HG03066 (cell line): Measurements from ENCODE around the gene LRRC28.

Experiments used
- ATAC-seq: cut with Tn5 transposase; IDR thresholded peaks from one replicate; pipeline ENCODE4 v1.9.1; 2021; ENCODE audit warnings: low read depth; ENCODE audit not compliant: unreplicated experiment

LRRC28 gene

DNA sequence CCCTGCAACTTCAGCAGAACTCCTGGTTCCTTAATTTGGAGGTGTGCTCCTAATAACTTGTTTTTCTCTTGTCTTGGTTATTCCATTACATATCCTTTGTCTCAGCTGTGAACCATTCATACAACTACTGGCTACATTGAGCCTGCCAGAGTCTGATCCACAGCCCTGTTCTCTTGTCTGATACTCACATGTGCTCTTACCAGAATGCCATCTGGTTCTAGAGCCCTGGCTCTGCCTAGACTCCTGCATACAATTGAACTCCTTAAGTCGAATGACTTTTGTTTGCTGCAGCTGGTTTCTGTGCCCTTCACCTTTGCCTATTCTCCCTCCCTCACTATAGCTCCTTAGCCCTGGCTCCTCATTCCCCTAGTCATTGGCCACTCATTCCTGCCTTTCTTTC lies 85.5 kb downstream of the LRRC28 start:
- no peak for ATAC-seq

GRCh38 chr15:99340347-99340746 lies 89.1 kb downstream of the LRRC28 start:
- no peak for ATAC-seq

DNA sequence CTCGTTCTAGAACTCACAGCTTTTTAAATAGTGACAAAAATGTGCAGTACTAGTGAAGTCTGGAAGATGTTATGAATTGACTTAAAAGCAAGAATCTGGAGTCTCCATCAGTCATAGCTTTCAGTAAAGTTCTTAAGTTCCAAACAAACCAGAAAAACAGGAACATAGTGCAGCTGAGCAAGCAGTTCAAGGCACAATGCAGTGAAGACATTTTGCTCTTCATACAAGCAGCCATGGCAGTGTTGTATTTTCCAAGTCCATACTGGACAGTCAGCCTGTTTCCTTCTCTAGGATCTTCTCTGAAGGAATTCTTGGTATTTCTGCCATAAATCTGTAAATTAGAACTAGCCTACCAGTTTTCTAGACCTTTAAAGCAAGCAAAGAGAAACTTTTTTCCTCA lies 90.5 kb downstream of the LRRC28 start:
- ATAC-seq, result no peak

GRCh38 chr15:99343208-99343607 lies 91.9 kb downstream of the LRRC28 start:
- ATAC-seq, result no peak

DNA sequence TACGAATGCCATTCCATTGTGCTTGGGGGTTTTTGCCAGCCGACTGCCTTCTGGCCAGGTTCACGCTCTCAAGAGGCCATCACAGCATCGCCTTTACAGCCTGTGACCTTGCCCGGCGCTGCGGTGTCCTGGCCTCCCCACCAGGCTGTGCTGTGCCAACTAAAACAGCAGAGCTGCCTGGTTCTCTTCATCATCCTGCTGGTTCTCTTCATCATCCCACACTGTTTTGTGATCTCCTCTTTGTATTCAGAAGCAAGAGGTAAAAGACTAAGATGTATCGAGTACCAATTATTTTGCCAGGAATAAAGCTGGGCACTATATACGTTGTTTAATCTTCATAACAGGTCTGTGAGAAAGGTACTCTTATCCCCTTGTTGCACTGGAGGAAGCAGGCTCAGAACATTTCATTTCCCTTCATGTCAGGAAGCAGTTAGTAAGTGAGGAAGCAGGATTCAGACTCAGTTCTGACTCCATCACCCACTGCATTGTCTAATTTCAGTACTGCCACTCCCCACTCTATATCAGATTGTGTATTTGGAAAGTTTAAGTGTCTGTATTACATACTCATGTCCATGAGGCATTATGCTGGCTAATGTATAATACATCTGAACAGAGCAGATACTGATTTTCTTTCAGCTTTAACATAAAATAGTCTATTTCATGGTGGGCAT lies 92.7 kb downstream of the LRRC28 start:
- ATAC-seq, result no peak

DNA sequence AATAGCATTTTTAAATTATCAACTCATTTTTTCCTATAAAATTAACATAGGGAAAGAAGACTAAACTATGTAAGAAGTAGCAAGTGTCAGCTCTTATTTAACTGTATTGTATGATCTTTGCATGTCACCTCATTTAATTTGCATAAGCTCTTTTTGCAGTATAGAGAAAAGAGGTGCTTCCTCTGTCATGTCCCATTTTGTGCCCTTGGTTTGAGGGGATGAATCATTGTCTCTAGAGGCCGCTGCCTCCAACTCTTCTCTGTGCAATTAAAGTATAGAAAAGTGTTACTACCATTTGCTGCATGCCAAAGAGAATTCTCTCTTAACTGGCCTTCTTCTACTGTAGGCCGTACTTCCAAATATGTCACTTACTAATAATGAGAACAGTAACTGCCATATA lies 93.4 kb downstream of the LRRC28 start:
- ATAC-seq, result no peak

- no peak for ATAC-seq
Measured at GRCh38 chr15:99345242-99345641, 94.0 kb downstream of the LRRC28 start.

- no peak for ATAC-seq
Measured at GRCh38 chr15:99345832-99346462, 94.7 kb downstream of the LRRC28 start.

- no peak for ATAC-seq
Measured at GRCh38 chr15:99347574-99347973, 96.3 kb downstream of the LRRC28 start.

- no peak for ATAC-seq
Measured at GRCh38 chr15:99348412-99348811, 97.1 kb downstream of the LRRC28 start.

DNA sequence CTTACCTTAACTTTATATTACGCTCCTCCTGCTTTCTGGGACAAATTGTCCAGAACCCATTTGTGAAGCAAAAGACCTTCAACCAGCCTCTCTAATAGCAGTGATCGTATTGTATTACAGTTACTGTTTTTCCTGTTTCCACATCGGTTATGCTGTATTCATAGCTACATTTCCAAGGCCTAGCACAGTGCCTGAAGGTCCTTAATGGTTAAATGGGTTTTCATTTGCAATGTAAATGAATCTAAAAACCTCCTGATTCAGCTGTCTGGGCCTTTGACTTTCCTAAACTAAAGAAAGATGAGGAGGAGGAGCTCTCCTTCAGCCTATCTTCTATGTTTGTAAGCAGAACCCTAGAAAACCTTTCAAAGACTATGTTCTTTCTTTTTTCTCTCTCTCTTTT lies 99.1 kb downstream of the LRRC28 start:
- ATAC-seq, result no peak

GRCh38 chr15:99359769-99360168 lies 108.5 kb downstream of the LRRC28 start:
- no peak for ATAC-seq

- ATAC-seq, result no peak
Measured at GRCh38 chr15:99361545-99362185, 110.4 kb downstream of the LRRC28 start.

DNA sequence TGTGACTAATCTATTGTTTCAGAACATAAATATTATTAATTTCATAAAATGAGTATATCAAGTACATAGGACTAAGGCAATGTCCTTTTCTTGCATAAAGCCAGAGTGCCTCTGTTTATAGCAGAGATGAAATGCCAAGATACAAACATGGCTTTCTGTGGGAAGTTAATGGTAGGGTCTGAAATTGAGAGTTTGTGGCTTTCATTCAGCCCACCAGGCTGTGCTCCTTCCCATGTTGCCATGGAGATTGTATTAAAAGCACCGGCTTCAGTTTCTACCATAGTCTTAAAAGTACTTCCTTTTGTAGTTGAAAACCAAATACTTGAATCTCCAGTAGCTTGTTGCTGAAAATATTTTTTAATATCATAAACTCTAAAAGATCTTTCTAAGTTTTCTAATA lies 114.0 kb downstream of the LRRC28 start:
- peak; percentile 97 for ATAC-seq

DNA sequence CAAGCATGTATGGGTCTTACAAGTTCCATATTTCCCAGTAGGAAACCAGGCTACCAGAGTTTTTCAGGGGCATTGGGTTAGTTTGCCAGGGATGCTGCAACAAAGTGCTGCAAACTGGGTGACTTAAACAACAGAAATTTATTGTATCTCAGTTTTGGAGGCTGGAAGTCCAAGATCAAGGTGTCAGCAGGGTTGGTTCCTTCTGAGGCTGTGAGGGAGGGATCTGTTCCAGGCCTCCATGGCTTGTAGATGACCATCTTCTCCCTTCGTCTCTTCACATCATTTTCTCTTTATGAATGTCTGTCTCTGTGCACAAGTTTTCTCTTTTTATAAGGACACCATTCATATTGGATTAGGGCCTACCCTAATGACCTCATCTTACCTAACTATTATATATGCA lies 114.7 kb downstream of the LRRC28 start:
- no peak for ATAC-seq

DNA sequence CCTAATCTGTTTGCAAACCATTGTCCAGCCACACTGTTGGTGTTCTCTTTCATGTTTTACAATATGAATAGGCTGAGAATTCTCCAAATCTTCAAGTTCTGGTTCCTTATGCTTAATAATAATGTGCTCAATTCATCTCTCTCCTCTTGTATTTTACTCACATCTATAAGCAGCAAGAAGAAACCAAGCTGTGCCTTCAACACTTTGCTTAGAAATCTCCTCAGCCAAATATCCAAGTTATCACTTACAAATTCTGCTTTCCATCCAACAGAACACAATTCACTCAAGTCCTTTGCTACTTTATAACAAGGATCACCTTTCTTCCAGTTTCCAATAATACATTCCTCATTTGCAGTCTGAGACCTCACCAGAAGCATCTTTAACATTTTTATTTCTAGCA lies 117.5 kb downstream of the LRRC28 start:
- ATAC-seq, result no peak

DNA sequence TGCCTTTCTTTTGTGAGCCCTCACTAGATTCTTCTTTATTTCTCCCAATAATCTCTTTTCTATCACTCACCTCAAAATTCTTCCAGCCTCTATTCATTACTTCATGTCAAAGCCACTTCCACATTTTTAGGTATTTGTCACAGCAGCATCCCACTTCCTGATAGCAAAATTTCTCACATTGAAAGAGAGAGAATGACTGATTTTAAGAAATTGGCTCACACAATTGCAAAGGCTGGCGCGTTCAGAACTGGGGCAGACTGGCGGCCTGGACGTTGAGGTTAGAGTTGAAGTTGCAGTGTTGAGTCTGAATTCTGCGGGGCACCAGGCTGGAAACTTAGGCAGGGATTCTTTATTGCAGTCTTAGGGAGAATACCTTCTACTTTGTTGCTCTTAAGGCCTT lies 117.9 kb downstream of the LRRC28 start:
- no peak for ATAC-seq

- peak; percentile 79 for ATAC-seq
Measured at GRCh38 chr15:99371180-99372103, 120.2 kb downstream of the LRRC28 start.

GRCh38 chr15:99385005-99385669 lies 133.9 kb downstream of the LRRC28 start:
- ATAC-seq, result no peak

DNA sequence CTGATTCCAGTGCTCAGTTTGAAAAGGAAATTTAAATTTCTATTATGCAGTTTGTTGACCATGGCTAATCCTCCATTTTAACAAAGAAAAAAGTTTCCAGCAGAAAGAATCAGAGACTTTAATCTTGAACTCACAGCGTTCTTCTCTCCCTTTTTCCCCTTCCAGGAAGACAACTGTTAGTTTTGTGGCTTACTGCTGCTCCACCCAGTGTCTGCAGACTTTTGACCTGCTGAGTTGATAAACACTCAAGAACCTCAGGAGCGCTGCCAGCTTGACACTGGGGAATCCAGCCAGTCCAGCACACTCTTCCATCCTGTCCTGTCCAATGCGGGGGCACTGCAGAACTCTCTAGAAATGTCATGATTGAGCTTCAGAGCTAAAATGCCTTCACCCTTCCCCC lies 134.6 kb downstream of the LRRC28 start:
- ATAC-seq, result no peak
